ENCODE data around the gene KCND1.

The KCND1 gene

DNA sequence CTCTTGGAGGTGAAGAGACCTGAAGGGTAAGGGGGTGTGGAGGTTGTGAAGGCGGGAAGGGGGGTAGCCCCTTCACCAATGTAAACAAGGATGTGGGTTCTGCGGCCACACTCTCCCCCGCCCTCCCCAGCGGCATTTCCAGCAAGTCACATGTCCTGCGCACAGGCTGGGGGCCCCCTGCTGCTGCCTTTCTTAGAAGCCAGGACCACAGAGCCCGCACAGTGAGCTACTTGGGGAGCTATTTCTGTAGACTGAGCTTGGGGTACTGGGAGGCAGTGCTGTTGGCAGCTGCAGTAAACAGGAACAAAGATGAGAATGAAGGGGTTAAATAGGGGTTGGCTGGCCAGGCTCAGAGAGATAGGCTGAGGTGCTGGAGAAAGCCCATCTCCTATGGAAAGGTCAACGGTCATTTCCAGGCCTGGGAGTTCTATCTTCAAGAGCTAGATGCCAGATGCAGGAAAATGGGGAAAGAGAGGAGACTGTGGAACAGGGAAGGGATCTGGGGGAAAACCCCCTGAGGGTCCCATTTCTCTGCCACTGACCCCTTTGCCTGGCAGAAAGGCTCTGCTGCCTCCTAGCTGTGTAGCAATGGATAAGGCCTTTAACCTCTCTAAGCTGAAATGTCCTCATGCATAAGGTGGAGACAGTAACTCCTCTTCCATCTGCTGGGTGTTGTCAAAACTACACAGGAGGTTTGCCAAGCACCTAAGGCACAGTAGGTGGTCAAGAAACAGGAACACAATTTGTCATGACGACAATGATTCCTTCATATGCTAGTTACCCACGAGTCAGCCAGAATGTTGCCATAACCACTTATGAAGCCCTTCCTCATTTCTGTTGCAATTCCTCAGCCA is 34.4 kb downstream of the KCND1 start:
- no peak for DNase-seq

DNA sequence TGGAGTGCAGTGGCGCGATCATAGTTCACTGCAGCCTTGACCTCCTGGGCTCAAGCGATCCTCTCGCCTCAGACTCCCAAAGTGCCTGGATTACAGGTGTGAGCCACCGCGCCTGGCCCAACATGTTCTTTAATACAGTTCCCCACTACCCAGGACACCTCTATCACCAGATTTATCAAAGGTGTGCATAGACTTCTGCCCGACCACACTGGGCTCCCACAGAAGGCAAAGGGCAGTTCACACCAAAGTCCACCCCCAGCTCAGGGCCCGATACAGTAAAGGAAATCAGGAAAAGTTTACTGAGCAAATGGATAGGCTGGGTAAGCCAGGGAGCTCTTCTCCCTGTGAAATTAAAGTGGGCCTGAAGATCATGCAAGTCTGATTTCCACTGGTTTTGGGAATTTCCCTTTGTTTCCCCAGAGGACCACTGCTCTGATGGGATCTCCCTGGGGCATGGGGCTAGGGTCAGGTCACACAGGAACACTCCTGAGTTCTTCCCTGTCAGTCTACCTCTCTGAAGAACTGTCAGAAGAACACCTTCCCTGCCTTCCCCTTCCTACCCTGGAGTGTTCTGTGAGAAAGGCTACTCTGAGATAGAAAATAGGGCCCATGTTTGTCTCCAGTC is 35.1 kb downstream of the KCND1 start:
- DNase-seq: no peak

DNA sequence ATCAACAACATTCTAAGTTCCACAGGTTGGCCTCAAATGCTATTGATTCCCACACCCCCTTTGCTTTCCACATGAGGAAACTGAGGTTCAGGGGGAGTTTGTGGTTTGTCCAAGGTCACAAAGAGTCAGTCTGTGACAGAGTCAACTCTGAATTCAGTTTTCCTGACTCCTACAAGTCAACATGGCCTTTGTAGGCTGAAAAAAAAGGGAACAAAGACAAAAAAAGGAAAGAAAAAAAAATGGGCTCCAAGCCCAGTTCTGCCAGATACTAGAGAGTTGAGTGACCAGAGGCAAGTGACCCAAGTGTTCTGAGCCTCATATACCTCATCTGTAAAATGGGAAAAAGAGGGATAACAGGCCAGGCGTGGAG is 36.4 kb downstream of the KCND1 start:
- DNase-seq: no peak

DNA sequence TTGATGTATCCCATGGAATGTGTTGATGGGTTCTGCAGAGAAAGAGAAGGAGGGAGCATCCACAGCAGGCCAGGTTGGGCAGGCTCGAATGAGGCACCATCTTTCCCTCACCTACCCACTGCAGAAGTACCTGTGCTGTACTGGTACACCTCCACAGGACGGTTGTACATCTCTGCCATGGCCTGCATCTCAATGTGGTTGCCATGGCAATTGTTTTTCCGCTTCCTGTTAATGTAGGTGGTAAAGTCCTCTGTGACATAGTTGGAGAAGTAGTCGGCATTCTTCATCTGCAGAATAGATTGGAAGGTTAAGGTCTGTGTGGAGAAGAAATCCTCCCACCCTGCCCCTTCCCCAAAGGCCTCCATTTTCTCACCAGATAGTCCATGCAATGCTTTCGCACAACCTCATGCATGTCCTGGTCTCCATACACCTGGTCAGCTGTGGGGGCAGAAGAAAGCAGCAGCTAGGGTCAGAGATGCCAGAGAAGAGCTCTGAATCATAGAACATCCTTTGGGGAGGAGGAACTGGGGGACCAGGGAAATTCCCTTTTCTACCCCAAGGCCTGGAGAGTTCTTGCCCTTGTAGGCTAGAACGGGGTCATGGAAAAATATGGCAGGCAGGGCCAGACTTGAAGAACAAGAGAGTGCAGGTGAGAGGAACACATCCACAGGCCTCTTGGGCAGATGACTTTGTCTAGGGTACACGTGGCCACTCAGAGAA is 36.9 kb downstream of the KCND1 start:
- no peak for DNase-seq

DNA sequence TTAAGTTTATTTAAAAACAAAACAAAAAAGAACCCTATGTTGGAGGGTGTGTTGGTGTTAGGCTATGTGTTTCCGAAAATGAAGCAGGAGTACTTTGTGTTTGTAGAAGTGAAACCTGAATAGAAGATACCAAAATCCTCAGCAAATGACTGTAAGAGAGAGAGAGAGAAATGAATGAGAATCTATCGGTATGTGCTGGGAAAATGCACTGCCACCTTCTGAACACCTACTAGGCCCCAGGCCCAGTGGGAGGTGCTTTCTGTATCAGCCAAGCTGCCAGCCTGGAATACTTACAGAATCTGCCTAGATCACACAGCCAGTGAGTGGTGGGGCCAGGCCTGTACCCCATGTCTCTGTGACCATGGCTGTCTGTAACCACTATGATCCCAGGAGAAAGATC is 37.9 kb downstream of the KCND1 start:
- no peak for DNase-seq

DNA sequence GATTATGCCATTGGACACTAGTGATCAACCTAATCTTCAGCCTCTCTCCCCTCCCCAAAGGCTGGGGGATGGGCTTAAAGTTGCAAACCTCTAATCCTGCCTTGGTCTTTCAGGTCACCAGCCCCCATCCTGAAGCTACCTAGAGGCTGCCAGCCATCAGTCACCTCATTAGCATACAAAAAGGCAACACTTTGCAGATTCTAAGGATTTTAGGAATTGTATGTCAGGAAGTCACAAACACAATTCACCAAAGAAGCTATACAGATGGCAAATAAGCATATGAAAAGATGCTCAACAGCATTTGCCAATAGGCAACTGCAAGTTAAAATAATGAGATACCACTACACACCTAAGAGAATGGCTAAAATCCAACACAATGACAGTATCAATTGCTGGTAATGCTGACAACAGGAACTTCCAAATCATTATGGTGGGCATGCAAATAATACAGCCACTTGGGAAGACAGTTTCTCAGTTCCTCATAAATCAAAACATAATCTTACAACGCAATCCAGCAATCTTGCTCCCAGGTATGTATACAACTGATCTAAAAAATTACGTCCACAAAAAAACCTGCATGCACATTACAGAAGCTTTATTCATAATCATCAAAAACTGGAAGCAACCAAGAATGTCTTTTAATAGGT is 43.8 kb downstream of the KCND1 start:
- no peak for DNase-seq

DNA sequence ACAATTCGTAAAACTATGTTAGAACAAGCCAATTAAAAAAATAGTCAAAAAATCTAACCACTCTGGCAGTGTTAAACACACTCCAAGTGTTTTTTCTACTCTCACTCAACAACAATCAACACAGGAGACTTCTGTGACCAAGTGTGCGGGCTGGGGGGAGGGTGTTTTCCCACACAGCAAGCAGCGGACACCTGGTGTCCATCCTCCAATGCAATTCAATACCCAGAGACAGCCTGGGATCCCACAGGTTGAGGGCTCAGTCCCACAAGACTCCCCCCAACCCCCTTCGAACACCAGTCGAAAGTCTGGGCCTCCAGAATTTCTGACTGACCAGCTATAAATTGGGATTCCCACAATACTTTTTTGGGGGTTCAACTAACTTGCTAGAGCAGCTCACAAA is 44.5 kb downstream of the KCND1 start:
- no peak for DNase-seq

DNA sequence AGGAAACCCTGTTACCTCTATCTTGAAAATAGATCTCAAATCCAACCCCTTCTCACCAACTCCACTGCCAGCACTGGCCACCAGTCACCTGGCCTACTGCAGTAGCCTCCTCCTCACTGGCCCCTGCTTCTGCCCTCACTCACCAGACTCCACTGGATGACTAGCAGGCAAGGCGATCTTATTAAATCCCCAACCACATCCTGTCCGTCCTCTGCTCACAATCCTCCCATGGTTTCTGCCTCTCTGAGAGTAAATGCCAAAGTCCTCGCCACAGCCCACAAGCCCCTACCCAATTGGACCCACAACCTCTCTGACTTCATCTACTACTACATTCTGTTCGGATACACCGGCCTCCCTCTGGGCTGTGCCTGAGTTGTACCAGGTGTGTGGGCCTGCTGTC is 47.4 kb downstream of the KCND1 start:
- no peak for DNase-seq

DNA sequence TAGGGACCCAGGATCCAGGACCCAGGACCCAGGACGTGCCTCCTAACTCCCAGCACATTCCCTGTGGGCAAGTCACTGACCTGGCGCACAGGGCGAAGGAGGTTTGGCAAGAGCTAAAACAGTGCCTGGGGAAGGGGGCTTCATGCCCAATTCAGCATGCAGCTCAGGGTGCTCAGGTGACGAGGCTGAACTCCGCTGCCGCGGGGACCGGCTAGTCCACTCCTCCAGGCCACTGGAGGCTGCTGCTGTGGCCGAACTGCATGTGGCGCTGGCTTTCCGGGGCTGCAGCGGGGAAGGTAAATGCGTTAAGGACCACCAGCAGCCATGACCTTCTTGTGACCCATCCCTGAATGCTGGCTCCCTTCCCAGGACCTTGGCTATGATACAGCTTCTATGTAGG is 47.9 kb downstream of the KCND1 start:
- DNase-seq: no peak

DNA sequence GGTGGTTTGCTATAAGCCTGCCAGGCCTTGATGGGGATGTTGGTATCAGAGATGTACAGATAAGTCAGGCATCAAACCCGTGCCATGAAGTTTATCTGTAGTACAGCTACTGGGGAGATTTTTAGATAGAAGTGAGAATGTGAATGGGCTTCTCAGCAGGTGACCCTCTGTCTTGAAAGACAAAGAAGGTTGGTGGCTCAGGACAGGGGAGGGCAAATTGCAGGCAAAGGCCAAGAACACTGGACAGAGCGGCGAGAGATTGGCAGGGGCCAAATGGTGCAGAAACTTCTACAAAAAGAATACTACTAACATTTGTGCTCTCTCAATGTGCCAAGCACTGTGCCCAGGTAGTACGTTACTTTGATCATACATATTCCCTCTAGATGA is 50.9 kb downstream of the KCND1 start:
- DNase-seq: no peak

DNA sequence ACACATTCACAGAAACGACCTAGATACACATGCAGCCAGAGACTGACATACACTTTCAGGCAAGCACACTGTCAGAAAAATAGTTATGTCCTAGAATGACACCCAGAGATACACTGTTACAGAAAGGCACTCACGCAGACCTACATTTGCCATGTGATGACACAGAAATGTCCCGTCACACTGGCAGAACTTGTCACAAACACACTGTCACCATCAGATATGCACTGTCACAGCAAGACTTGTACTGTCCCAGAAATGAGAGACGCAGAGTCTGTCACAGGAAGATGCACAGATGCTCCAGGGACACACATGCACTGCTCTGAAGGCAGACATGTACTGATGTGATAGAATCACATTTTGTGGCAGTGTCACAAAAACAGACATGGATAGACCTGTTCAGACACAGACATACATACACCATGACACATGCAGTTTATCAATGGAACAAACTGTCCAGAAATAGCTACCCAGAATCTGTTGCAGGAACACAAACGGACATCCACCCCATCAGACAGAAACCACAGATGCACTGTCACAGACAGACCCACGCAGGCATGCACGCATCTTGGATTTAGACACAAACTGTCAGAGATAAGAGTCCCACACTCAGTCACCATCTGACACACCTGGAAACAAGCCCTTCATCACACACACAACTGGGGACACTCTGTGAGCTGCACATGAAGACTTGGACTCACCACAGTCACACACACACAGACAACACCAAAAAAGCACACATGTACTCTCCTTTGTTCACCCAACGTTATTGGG is 51.5 kb downstream of the KCND1 start:
- DNase-seq: no peak

DNA sequence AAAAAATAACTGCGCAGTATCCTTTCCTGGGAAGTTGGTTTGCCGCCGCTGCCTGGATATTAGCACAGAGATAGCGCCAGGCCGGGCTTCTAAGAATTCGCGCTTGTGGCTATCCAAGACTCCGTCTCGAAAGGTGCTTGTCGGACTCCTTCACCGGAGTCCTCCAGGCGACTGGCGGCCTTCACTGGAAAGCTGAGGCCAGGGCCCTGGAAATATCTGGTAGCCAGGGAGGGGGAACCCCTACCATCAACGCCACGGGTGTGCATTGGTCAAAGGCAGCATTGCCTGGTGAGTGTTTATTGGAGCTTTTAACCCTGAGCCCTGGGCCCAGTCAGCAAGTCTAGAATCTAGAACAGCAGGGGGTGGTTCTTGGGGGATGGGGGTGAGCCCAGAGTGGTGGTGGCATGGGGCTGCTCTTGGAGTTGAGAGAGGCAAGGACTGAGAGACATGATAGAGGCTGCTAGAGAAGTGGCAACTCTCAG is 52.2 kb downstream of the KCND1 start:
- DNase-seq: peak in 1 of 2 experiments; percentile 47

DNA sequence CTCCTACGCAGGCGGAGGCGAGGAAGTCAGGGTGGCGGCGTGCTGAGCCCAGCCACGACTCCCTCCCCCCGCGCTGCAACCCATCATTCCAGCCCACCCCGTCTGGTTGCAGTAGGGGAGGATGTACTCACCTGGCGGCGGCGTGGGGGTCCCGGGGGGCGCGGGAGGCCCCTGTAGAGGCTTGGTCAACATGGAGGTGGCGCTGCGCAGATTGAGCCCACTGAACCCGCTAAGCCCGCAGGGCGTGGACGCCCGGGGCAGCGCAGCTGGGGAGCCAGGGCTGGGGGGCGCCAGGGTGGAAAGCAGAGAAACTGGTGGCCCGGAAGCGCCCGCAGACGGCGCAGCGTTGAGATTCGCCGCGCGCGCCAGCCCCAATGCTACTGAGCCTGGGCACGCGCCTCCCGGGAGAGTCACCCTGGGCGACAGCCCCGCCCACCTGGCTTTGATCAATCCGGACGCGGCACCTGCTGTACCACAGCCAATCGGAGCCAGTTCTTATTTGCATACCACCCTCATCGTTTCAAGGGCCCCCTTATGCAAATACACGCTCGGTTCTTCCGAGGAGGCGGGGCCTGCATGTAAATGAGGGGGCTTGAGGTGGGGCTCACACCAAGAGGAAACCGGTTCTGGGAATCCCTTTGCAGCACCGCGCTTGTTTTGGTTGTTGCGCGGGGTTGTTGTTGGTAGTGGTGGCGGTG is 52.9 kb downstream of the KCND1 start, which contains the start of gene PIM2:
Gene PIM2 (minus strand): TSS at position 382 of the 698 bp plus-strand sequence. CDS start 190 bp downstream, at position 192.
- DNase-seq: peak; percentile 94 to 97

DNA sequence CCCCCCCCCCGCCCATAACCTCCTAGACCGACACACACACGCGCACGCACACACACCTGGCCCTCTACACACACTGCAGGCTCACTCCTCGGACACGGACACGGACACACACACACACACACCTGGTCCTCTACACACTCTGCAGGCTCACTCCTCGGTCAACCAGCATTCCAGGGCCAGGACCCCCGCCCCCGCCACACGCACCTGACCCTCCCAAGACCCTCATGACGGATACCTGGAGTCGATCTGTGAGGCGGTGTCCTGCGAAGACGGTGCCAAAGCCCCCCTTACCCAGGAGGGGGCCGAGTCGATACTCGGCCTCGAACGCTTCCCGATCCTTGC is 53.4 kb downstream of the KCND1 start:
- DNase-seq: peak in 1 of 2 experiments; percentile 36

DNA sequence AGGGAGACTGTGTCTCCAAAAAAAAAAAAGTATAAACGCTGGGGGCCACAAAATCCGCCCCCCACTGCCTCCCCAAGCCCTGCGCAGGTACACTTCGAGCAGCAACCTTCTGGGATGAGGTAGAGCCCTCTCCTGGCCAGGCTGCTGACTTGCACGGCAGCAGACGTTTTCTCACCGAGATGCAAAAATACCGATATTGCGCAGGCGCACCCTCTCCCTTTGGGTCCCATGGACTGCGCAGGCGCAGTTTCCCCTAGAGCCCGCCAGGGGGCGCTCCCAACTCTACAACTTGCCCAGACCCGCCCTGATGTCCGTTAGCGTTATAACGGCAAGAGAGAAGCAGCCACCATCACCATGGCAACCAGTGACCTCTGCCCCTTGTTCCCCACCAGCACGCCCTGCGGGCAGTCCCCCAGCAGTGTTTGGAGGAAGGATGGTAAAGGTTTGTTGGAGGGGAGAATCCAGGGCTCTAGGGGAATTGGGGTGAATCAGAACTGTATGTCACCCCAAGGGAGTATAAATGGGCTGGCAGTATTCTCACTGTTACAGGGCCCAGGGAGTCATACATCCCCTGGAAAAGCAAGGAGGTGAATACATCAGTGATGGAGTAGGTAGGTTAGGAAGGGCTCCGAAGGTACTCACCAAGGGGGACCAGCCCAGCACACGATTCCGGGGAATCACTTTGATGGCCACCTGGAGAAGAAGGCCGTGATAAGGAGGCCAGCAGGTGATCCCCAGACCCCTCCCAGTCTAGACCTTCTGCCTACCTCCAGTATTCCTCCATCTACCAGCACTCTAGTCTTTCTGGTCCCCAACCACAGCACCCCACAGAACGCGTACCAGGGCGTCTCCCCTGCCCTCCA is 54.3 kb downstream of the KCND1 start:
- DNase-seq: peak; percentile 85 to 94

DNA sequence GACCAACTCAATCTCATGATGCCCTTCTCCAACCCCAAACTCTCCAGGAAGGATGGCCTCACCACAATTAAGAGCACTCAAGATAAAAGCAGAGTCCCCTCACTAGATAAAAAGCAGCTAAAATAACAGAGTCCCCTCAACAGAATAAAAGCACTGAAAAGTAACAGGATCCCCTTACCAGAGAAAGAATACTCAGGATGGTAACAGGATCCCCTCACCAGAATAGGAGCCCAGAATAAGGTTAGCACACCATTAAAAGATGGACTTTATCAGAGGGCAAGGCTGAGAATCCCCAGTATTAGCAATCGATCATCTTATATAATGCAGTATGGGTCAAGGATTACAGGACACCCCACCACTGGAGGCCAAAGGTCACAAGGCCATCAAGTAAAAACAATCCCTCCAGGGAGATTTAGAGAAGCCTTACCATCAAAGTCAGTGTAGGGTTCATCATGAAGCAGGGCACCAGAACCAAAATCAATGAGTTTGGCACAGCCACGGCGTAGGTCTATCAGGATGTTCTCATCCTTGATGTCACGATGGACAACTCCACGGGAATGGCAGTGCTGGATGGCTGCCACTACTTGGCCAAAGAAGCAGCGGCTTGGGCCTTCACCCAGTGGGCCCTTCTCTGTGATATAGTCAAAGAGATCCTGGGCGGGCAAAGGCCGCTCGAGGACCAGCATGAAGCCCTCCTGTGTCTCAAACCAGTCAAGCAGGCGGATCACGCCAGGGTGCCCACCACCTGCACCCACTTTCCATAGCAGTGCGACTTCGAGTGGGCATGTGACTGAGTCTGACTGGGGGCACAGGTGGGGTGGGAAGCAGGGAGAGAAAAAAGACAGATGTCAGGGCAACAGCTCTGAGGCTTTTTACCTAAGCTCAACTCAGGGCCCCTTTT is 56.8 kb downstream of the KCND1 start:
- DNase-seq: no peak

DNA sequence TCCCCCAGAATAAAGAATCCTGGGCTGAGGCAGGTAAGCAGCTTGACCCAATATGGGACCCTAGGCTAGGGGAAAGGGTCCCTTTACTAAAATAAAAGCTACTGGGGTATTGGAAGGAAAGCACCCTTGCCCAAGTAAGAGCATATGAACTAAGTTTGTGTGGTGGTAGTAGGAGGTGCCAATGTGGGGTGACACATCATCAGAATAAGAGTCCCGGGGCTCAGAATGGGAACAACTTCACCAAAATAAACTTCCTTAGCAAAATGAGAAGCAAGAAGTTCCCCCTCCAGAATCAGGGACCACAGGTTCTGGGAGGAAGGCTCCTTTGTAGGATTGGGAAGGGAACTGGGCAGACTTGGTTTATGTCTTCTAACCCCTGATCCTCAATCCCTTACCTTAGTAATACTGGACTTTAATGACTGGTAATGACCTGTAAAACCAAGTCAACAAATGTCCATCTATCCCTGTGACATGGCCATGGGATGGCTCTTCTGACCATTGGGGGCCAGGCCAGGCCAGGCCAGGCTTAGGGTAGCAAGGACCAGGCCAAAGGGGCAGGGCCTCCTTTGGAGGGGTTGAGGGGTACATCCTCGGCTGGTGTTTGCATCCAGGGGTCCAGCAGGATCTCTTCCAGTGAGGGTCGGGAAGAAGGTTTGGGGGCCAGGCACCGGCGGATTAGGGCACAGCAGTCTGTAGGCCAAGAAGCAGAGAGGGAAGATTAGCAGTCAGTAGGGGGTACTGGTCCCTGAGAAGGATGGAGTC is 57.9 kb downstream of the KCND1 start:
- DNase-seq: no peak

DNA sequence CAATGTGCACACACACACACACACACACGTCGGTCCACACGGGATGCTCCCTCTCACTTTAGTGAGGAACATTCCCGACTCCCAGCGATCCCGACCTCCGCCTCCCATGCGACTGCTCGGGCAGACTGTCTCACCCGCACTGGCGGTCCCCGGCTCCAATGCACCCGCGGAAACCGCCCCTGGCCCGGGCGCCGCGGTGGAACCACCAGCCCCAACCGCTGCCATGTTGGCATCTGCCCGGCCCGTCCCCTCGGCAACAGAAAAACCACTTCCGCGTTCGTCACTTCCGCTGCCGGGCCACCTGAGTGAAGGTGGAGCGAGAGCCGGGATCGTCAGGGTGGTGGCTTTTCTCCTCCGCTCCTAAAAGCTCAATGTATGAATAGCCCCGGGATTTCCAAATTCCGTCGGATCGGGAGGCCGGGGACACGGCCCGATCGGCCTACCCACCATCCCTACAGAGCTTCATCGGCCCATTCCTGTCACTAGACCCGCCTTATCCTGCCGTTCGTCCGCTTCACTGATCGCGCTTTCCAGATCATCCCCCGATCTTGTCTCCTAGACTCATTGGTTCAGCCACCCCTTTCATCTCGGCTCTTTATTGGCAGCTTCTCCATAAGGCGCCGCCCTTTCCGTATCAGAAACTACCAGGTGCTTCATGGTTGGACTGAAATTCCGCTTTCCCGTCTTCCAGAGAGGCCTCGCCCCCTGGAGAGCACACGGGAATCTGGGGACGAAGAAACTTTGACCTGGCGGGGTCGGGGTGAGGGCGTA is 60.0 kb downstream of the KCND1 start, which contains the start of gene SLC35A2:
Gene SLC35A2 (minus strand): TSS at position 235 of the 771 bp plus-strand sequence. CDS start 10 bp downstream, at position 225.
- peak; percentile 85 to 91 for DNase-seq

All from NCI-H526 (cell line).